ENCODE data around the gene SCN8A. TPM values are rescaled to one million over a fixed set of nuclear protein-coding genes. Genes with fewer than 3 reads are reported as not detected.
A peak's percentile ranks its signal among the peaks of the same experiment; 100 is the strongest.

SCN8A gene
- total and polyA plus RNA-seq, 2 experiments from 2014 or later = 1.1 to 2.6 TPM

DNA sequence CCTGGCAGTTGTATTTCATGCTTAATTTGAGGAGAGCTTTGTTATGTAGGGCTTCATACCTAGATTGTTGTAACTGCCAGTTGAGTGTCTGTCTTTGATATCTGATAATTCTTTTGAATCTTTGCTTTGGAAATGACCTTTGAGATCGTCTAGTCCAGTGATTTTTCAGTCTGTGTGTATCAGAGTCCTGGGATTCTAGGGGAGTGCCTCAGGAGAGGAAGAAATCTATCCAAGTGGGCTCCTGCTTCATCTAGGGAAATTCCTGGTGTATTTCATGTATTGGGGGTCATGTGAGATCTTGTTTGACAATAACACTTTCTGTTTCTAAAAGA is 158.9 kb downstream of the SCN8A start:
- 75% methylated on average over 1 of the region's 1 CpG for WGBS (ENCODE audit: low lambda C conversion rate, missing lambda C conversion rate)
- no peak overlapping the region for H3K4me2 ChIP-seq
- H3K79me2 ChIP-seq = no peaks in the 10 kb centered on the region
- no peak overlapping the region for H3K4me3 ChIP-seq
- no peaks in the 10 kb centered on the region for H3K9me3 ChIP-seq (ENCODE audit: low read depth)
- TF ChIP-seq EZH2 (IDR thresholded peaks at IDR 0.05; ENCODE audit: borderline replicate concordance) (no peak), EZH2phosphoT487 (IDR thresholded peaks at IDR 0.05; ENCODE audit: low read depth, severe bottlenecking, unreplicated experiment) (no peak)
- TF ChIP-seq, protein P1, sequence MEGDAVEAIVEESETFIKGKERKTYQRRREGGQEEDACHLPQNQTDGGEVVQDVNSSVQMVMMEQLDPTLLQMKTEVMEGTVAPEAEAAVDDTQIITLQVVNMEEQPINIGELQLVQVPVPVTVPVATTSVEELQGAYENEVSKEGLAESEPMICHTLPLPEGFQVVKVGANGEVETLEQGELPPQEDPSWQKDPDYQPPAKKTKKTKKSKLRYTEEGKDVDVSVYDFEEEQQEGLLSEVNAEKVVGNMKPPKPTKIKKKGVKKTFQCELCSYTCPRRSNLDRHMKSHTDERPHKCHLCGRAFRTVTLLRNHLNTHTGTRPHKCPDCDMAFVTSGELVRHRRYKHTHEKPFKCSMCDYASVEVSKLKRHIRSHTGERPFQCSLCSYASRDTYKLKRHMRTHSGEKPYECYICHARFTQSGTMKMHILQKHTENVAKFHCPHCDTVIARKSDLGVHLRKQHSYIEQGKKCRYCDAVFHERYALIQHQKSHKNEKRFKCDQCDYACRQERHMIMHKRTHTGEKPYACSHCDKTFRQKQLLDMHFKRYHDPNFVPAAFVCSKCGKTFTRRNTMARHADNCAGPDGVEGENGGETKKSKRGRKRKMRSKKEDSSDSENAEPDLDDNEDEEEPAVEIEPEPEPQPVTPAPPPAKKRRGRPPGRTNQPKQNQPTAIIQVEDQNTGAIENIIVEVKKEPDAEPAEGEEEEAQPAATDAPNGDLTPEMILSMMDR (IDR thresholded peaks at IDR 0.05; ENCODE audit: poor library complexity) = no peak
- no peak overlapping the region for H3K27ac ChIP-seq
- no peaks in the 10 kb centered on the region for H3K27me3 ChIP-seq
- H2AFZ ChIP-seq = no peak overlapping the region
- H3K9me2 ChIP-seq (replicated peaks; ENCODE audit: insufficient read depth) = no peaks in the 10 kb centered on the region
- H3K36me3 ChIP-seq (replicated peaks; ENCODE audit: insufficient read depth, low read depth) = no peaks in the 10 kb centered on the region
- no peaks in the 10 kb centered on the region for H4K20me1 ChIP-seq (ENCODE audit: insufficient read depth, poor library complexity, severe bottlenecking)
- no peak for DNase-seq (ENCODE audit: low spot score)
- no peaks in the 10 kb centered on the region for H3K4me1 ChIP-seq (ENCODE audit: insufficient read depth)

DNA sequence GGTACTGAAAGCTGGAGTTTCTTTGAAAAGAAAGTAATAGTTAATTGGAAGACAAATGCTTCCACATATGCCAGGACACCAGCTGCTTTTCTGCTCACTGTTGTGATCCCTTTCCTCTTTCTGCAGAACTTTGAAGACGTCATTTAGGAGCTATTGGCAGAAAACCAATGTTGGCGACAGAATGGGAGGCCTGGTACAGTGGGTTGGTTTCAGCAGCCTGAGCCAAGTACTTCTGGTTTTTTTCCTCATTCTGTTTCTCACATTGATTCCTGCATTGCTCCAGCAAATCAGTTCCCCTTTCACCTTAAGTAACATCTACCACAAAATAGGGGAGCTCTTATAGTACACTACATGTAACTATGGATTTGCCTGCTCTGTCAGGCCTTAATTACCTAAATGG is 160.6 kb downstream of the SCN8A start:
- H3K36me3 ChIP-seq (replicated peaks; ENCODE audit: insufficient read depth, low read depth) = no peaks in the 10 kb centered on the region
- whole genome bisulfite sequencing (ENCODE audit: low lambda C conversion rate, missing lambda C conversion rate) = 83% methylated on average over 2 of the region's 2 CpGs
- no peak overlapping the region for H3K4me3 ChIP-seq
- no peak overlapping the region for H3K4me2 ChIP-seq
- H4K20me1 ChIP-seq (ENCODE audit: insufficient read depth, poor library complexity, severe bottlenecking) = no peaks in the 10 kb centered on the region
- no peaks in the 10 kb centered on the region for H3K9me3 ChIP-seq (ENCODE audit: low read depth)
- no peak overlapping the region for H3K27ac ChIP-seq
- TF ChIP-seq EZH2 (IDR thresholded peaks at IDR 0.05; ENCODE audit: borderline replicate concordance) (no peak), EZH2phosphoT487 (IDR thresholded peaks at IDR 0.05; ENCODE audit: low read depth, severe bottlenecking, unreplicated experiment) (no peak)
- TF ChIP-seq, protein P1 (IDR thresholded peaks at IDR 0.05; ENCODE audit: poor library complexity) = no peak
- no peak for DNase-seq (ENCODE audit: low spot score)
- no peak overlapping the region for H2AFZ ChIP-seq
- H3K79me2 ChIP-seq = no peaks in the 10 kb centered on the region
- H3K4me1 ChIP-seq (ENCODE audit: insufficient read depth) = no peaks in the 10 kb centered on the region
- no peaks in the 10 kb centered on the region for H3K27me3 ChIP-seq
- H3K9me2 ChIP-seq (replicated peaks; ENCODE audit: insufficient read depth) = no peaks in the 10 kb centered on the region

- Histone ChIP-seq H3K27ac (peak overlapping the region; percentile 3), H3K9me3 (ENCODE audit: low read depth) (no peaks in the 10 kb centered on the region), H3K27me3 (no peaks in the 10 kb centered on the region), H3K4me1 (ENCODE audit: insufficient read depth) (no peaks in the 10 kb centered on the region), H3K36me3 (replicated peaks; ENCODE audit: insufficient read depth, low read depth) (no peaks in the 10 kb centered on the region), H3K4me2 (no peak overlapping the region), H2AFZ (no peak overlapping the region), H3K9me2 (replicated peaks; ENCODE audit: insufficient read depth) (no peaks in the 10 kb centered on the region), H3K4me3 (no peak overlapping the region), H4K20me1 (ENCODE audit: insufficient read depth, poor library complexity, severe bottlenecking) (no peaks in the 10 kb centered on the region), H3K79me2 (no peaks in the 10 kb centered on the region)
- 59% methylated on average over 2 of the region's 2 CpGs for WGBS (ENCODE audit: low lambda C conversion rate, missing lambda C conversion rate)
- TF ChIP-seq, protein P1 (IDR thresholded peaks at IDR 0.05; ENCODE audit: poor library complexity) = no peak
- no peak for TF ChIP-seq EZH2 (IDR thresholded peaks at IDR 0.05; ENCODE audit: borderline replicate concordance)
- no peak for TF ChIP-seq EZH2phosphoT487 (IDR thresholded peaks at IDR 0.05; ENCODE audit: low read depth, severe bottlenecking, unreplicated experiment)
- peak; percentile 64 for DNase-seq (ENCODE audit: low spot score)
Observed at GRCh38 chr12:51752234-51752889, 161.3 kb downstream of the SCN8A start.
